Tibial artery (tissue), 4 donors: ENCODE measurements around the gene NOS1.

ENCODE experiments used
- DNase-seq, 2 donors: peaks; one replicate each; pipeline ENCODE4 v3.0.0-alpha.2; 2019
- H3K27ac ChIP-seq, 2 donors: fragments of 200-600 bp; sonication (generic) in 1 of 2; 1 replicate in 1 of 2; 2 replicates in 1 of 2; pipeline ENCODE4 v1.5.1; 2018 to 2019; ENCODE audit warnings: mild to moderate bottlenecking in 1 of 2
- H3K27me3 ChIP-seq, 2 donors: fragments of 200-600 bp; sonication (generic) in 1 of 2; one replicate each; pipeline versions ENCODE4 v1.5.1 to v1.6.0; 2016 to 2019
- H3K36me3 ChIP-seq, 3 donors: fragments of 200-600 bp; sonication (generic) in 2 of 3; one replicate each; pipeline ENCODE4 v1.5.1; 2016 to 2019; ENCODE audit warnings: mild to moderate bottlenecking in 2 of 3
- H3K4me1 ChIP-seq, 4 donors: fragments of 200-600 bp; sonication (generic) in 2 of 4; 1 replicate in 3 of 4; 2 replicates in 1 of 4; pipeline ENCODE4 v1.5.1; 2016 to 2019
- H3K4me3 ChIP-seq, 2 donors: fragments of 200-600 bp; sonication (generic) in 1 of 2; 1 replicate in 1 of 2; 2 replicates in 1 of 2; pipeline ENCODE4 v1.5.1; 2018 to 2019; ENCODE audit warnings: mild to moderate bottlenecking in 2 of 2
- H3K9me3 ChIP-seq, 3 donors: fragments of 200-600 bp; sonication (generic) in 1 of 3; one replicate each; pipeline ENCODE4 v1.5.1; 2016 to 2019
- CTCF ChIP-seq, 2 experiments: fragments of 200-600 bp in 1 of 2; fragments of 450-650 bp in 1 of 2; IDR thresholded peaks; one replicate each; pipeline ENCODE4 v1.5.1; 2017 to 2019; ENCODE audit warnings: antibody characterized with exemption in 2 of 2, mild to moderate bottlenecking in 1 of 2, moderate library complexity in 1 of 2
- intact Hi-C: fragments of 100-400 bp; cut with DNase I; formaldehyde crosslinking; loops from one replicate; pipeline ENCODE4 v1.15.0; 2023; ENCODE audit warnings: low total_unique reads

NOS1 gene

GRCh38 chr12:117363056-117363662 is 1.7 kb upstream of the NOS1 start:
- no peak for TF ChIP-seq CTCF (IDR thresholded peaks at IDR 0.05)

GRCh38 chr12:117362391-117362790 is 965 bp upstream of the NOS1 start:
- no peak for TF ChIP-seq CTCF (IDR thresholded peaks at IDR 0.05)
- Histone ChIP-seq H3K27ac (no peak overlapping the region), H3K9me3 (no peaks in the 10 kb centered on the region), H3K4me1 (peaks cover 0 to 13% (median 0%) of the 10 kb centered on the region in 4 donors), H3K36me3 (no peaks in the 10 kb centered on the region), H3K4me3 (no peak overlapping the region), H3K27me3 (peaks cover 0 to 73% of the 10 kb centered on the region in 2 donors)
- intact Hi-C loops = no loop called here
- DNase-seq = no peak

More at GRCh38 chr12:117363056-117363662, 1.7 kb upstream of the NOS1 start:
- no peaks in the 10 kb centered on the region for H3K36me3 ChIP-seq
- H3K27ac ChIP-seq = no peak overlapping the region
- intact Hi-C loops = no loop called here
- no peak overlapping the region for H3K4me3 ChIP-seq
- peaks cover 0 to 13% (median 0%) of the 10 kb centered on the region in 4 donors for H3K4me1 ChIP-seq
- no peak for DNase-seq
- H3K27me3 ChIP-seq = peaks cover 0 to 70% of the 10 kb centered on the region in 2 donors
- no peaks in the 10 kb centered on the region for H3K9me3 ChIP-seq

GRCh38 chr12:117361905-117362304 is 479 bp upstream of the NOS1 start:
- no peak overlapping the region for H3K4me3 ChIP-seq
- H3K9me3 ChIP-seq = no peaks in the 10 kb centered on the region
- no peak for DNase-seq
- intact Hi-C loops = no loop called here
- TF ChIP-seq CTCF (IDR thresholded peaks at IDR 0.05) = no peak
- peaks cover 0 to 73% of the 10 kb centered on the region in 2 donors for H3K27me3 ChIP-seq
- H3K4me1 ChIP-seq = peaks cover 0 to 13% (median 0%) of the 10 kb centered on the region in 4 donors
- H3K27ac ChIP-seq = no peak overlapping the region
- H3K36me3 ChIP-seq = no peaks in the 10 kb centered on the region

- intact Hi-C loops = no loop called here
- H3K36me3 ChIP-seq = no peaks in the 10 kb centered on the region
- H3K27me3 ChIP-seq = peaks cover 0 to 80% of the 10 kb centered on the region in 2 donors
- DNase-seq = no peak
- no peaks in the 10 kb centered on the region for H3K9me3 ChIP-seq
- H3K4me3 ChIP-seq = no peak overlapping the region
- no peak overlapping the region for H3K27ac ChIP-seq
- H3K4me1 ChIP-seq = peaks cover 0 to 13% (median 0%) of the 10 kb centered on the region in 4 donors
- no peak for TF ChIP-seq CTCF (IDR thresholded peaks at IDR 0.05)
Measured at GRCh38 chr12:117360551-117361346, 677 bp downstream of the NOS1 start.

GRCh38 chr12:117360222-117360550 is 1.2 kb downstream of the NOS1 start:
- no peak for DNase-seq
- no peak for TF ChIP-seq CTCF (IDR thresholded peaks at IDR 0.05)
- Histone ChIP-seq H3K36me3 (no peaks in the 10 kb centered on the region), H3K4me3 (no peak overlapping the region), H3K4me1 (peaks cover 0 to 13% (median 0%) of the 10 kb centered on the region in 4 donors), H3K9me3 (no peaks in the 10 kb centered on the region), H3K27me3 (peaks cover 0 to 74% of the 10 kb centered on the region in 2 donors), H3K27ac (no peak overlapping the region)
- intact Hi-C loops = no loop called here
